GM10266 (cell line): ENCODE data around the gene CXorf58.

Source experiments
- DNase-seq: peaks from one replicate; pipeline ENCODE4 v3.0.0; 2012; ENCODE audit errors: extremely low spot score
- CTCF ChIP-seq: IDR thresholded peaks from 2 replicates; pipeline ENCODE4 v1.5.1; 2012; ENCODE audit warnings: mild to moderate bottlenecking, low read depth; ENCODE audit not compliant: control insufficient read depth, insufficient read depth; ENCODE audit errors: missing control alignments

Gene CXorf58

GRCh38 chrX:23937100-23937499 is 29.3 kb downstream of the CXorf58 start:
- no peak for DNase-seq
- no peak for TF ChIP-seq CTCF

DNA sequence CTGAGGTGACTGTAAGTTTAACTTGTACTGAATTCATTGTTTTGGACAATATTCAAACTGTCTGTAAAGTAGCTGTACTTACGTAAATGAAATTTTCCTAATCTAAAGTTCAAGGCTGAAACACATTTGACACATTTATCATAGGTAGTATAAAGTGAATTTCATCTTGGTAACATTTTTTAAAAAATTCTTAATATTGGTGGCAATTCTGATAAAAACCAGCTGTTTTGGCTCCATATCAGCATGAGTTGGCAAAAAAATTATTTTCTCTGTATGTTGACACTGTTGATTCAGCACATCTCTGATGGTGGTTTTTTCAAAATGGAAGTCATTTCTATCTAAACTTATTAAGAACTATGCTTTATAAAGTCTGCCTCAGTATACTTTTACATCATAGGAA is 30.9 kb downstream of the CXorf58 start:
- no peak for TF ChIP-seq CTCF
- DNase-seq: no peak

- no peak for TF ChIP-seq CTCF
- no peak for DNase-seq
Observed at GRCh38 chrX:23939203-23939602, 31.4 kb downstream of the CXorf58 start.

DNA sequence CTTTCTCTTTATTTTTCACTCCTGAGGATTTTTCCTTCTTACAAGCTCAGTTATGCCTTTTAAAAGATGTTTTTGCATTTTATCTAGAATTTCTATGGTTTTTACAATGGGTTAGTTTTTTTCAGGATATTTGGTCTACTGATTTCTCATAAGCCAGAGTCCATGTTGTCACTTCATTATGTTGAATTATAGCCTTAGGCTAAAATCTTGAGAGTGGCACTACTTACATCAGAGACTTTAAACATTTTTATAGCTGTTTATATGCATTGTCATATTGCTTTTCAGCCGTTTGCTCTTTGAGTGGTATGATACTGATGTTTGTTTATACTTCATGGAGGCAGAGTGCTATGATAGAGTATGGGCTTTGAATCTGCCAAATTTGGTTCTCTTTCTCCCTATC is 36.4 kb downstream of the CXorf58 start:
- no peak for DNase-seq
- no peak for TF ChIP-seq CTCF

- no peak for TF ChIP-seq CTCF
Observed at GRCh38 chrX:23945206-23945605, 37.4 kb downstream of the CXorf58 start.

DNA sequence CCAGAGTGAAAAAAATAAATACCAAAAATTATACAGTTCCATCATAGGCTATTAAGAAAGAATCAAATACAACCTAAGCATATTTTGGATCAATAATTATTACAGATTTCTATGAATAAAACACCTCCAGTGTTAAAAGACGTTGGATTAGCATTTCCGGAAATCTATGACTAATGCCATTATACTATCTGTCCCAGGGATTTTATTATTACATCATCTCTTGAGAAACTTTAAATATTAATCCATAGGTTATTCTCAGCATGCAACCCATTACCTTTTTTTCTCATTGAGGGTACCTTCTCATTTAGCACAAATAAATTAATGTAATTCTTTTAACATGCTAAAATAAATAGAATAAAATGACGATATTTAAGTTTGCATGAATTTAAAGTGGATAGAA is 44.6 kb downstream of the CXorf58 start:
- no peak for TF ChIP-seq CTCF
- no peak for DNase-seq

More at GRCh38 chrX:23945206-23945605, 37.4 kb downstream of the CXorf58 start:
- DNase-seq: no peak

- peak; percentile 32 for DNase-seq
- TF ChIP-seq CTCF: no peak
Observed at GRCh38 chrX:23952984-23953907, 45.4 kb downstream of the CXorf58 start.
